Dedifferentiated amniotic fluid mesenchymal stem cell (primary cell): Measurements from ENCODE around the gene CSNK2A2.

Experiments used
- DNase-seq: peaks from one replicate; pipeline ENCODE4 v3.0.0-alpha.2; 2016; ENCODE audit errors: extremely low spot score

The CSNK2A2 gene

GRCh38 chr16:58138852-58139251, 59.1 kb downstream of the CSNK2A2 start:
- DNase-seq = no peak

- DNase-seq = no peak
These were observed 60.3 kb downstream of the CSNK2A2 start for GRCh38 chr16:58137581-58137980.

GRCh38 chr16:58129097-58129936, 68.6 kb downstream of the CSNK2A2 start, which contains the start of gene CFAP20:
Gene CFAP20, minus strand, starts transcription at chr16:58129381. Its CDS starts 266 bp downstream, at chr16:58129115.
- peak; percentile 100 for DNase-seq

- no peak for DNase-seq
These were observed 69.2 kb downstream of the CSNK2A2 start for GRCh38 chr16:58128711-58129096.

- DNase-seq = no peak
These were observed 69.7 kb downstream of the CSNK2A2 start for GRCh38 chr16:58128181-58128631.

DNA sequence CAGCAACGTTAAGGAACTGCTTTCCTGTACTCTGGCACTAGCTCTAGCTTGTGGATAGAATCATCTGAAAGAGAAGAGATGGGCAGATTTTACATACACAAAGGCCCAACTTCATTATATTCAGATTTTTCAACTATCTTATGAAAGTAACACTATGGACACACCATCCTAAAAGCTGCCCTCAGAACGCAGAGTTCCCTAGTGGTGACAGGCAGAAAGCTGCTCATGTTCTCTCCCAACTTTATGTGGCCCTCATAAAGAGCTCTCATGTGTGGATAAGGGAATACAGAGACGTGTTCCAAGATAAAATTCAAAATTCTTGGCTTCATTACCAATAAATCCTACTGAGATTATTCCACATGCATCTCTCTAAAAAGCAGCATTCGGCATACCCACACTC, 70.3 kb downstream of the CSNK2A2 start:
- DNase-seq = no peak

GRCh38 chr16:58127033-58127556, 70.8 kb downstream of the CSNK2A2 start:
- DNase-seq = no peak

DNA sequence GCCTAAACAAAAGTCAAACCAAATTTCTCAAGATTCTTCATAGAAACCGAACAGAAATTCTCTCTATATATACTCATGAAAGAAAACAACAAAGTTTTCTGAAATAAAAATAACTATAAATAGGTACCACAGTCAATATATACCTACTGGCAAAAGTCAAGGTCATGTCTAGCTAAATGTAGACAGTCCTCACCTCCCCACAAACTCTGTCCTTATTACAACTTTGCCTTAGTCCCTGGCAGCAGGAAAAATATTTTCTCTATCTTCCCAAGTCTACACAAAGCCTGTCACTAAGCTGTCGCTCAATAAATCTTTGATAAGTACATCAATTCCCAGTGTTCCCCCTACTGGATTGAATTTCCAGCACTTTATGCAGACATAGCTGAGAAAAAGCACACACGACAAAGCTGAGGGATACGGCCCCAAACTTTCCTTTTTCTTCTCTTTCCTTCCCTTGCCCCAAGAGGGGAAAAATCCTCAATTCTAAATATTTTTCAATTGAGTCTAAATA, 71.4 kb downstream of the CSNK2A2 start:
- DNase-seq = no peak

DNA sequence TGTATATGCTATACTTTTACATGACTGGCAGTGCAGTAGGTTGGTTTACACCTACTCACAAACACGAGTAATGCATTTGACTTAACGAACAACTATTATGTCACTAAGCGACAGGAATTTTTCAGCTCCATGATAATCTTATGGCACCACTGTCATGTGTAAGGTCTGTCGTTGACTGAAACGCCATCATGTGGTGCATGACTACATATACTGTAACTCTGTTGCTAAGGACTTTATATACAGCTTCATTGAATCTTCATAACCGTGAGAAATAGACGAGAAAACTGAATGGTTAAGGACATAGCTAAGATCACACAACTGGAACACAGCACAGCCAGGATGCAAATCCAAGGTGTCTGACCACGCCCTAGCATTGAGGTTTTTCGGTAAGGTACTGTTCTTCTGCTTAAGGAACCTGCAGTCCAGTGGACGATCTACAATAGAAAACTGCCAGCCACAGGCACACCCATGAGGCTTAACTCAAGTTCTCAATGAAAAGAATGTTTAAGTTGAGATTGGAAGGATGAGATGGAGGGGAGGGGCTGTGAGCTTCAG, 72.0 kb downstream of the CSNK2A2 start:
- no peak for DNase-seq

DNA sequence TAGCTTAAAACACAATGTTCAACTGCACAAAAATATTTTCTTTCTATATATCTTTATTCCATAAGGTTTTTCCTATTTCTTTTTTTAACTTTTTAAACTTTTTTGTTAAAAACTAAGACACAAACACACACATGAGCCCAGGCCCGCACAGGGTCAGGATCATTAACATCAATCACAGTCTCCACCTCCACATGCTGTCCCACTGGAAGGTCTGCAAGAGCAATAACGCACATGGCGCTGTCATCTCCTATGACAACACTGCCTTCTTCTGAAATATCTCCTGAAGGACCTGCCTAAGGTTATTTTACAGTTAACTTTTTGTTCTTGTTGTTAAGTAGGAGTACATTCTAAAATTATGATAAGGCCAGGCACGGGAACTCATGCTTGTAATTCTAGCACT, 72.9 kb downstream of the CSNK2A2 start:
- DNase-seq = no peak

DNA sequence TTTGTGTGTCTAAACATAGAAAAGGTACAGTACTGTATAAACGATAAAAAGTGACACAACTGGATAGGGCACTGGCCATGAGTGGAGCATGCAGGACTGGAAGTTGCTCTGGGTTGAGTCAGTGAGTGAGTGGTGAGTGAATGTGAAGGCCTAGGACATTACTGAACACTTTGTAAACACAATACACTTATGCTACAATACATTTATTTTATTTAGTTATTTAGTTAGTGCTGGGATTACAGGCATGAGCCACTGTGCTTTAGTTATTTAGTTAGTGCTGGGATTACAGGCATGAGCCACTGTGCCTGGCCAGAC, 73.3 kb downstream of the CSNK2A2 start:
- DNase-seq = no peak

- DNase-seq = no peak
These were observed 73.9 kb downstream of the CSNK2A2 start for GRCh38 chr16:58123896-58124600.

GRCh38 chr16:58121132-58121531, 76.8 kb downstream of the CSNK2A2 start:
- DNase-seq = no peak

- no peak for DNase-seq
These were observed 77.7 kb downstream of the CSNK2A2 start for GRCh38 chr16:58120234-58120633.

DNA sequence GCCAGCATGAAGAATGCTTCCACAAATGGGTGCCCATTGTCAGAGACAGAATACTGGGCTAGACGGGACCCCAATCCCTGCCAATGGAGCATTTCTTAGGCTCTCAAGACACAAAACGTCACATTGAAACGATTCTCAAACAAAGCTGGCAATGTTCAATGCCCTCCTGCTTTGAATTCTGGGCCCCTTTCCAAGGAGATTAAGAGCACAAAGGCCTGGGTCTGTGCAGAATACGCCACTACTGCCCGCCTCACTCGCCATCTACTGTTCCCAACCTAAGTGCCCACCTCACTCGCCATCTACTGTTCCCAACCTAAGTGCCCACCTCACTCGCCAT, 78.4 kb downstream of the CSNK2A2 start:
- DNase-seq = no peak

DNA sequence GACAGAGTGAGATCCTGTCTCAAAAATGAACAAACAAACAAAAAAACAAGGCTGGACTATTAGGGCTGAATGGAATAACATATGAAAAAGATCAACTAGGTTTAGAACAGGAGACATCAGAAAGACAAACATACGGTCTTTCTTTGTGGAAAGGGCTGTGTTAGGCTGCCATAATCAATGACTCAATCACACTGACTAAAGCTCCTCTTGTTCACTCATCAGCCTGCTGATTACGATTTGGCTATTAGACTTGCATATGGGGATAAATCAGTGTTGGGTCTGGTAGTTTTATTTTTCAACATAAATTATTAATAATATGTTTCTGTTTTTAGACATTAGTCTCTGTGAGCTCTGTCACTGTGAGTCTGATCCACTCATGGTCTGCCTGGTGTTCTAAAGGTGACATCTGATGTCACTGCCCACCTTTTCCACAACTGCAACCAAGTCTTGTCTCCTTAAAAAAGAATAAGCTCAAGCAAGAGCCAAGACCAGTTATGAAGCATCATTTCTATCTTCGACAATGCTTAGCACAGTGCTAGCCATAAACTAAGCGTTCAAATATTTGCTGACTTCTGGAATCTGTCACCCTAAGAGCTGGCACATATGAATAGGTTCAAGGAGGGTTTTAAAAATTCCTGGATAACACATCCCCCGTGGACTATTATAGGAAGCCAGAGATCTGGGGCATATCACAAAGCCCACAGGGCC, 79.0 kb downstream of the CSNK2A2 start:
- no peak for DNase-seq

- no peak for DNase-seq
These were observed 81.4 kb downstream of the CSNK2A2 start for GRCh38 chr16:58116529-58116928.

GRCh38 chr16:58116081-58116480, 81.8 kb downstream of the CSNK2A2 start:
- DNase-seq = no peak

DNA sequence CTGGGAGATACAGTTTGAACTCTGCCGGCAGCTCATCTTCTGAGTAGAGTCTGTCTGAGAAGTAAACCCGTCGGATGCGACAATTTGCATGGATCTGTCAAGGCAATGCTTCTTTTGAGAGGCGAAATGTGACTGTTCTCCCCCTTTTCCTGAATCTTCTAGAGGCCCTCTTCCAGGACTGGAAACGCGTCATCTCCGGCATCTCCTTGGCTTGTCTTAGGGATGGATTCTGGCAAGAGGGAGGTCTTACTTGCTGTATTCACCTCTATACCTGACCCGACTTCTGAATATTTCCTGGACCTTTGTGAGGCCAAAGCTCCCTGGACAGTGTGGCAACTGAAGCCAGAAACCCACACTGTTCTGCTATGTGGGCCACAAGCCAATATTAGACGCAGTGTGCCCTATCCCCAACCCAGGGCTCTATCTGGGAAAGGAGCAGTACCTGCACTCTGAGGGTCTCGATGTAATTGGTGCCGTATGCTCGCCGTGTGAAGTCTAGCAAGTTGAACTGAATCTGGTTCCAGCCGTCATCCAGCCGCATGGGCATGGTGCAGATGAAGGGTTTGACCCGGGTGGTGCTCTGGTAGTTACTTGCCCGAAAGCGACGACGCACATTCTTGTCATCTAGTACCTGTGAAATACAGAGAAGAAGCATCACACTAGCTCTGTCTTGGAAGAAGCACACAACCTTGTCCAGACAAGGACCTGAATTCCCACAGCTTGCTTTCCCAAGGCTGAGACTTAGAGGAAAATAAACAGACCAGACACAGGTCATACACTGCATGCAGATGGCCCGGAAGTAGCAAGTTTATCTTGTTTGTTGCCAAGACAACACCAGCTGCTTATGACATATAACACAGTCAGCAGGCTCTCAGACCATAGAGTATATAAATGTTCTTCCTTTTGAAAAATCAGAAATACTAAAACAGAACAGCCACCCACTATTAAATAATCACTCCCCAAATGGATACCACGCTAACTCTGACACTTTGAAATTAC, 82.8 kb downstream of the CSNK2A2 start:
- DNase-seq = no peak

- no peak for DNase-seq
These were observed 86.6 kb downstream of the CSNK2A2 start for GRCh38 chr16:58111302-58111627.
